COR-L47 (cell line): ENCODE measurements around the gene RTL10.
"Not testable (repeated sequence)": the region's sequence is repeated elsewhere in the genome, so short reads cannot be mapped to it uniquely, and the experiment has no call there.

Source experiments
- DNase-seq: peaks from one replicate; lab custom pipeline; 2025; lab: John Stamatoyannopoulos, UW

RTL10 gene

DNA sequence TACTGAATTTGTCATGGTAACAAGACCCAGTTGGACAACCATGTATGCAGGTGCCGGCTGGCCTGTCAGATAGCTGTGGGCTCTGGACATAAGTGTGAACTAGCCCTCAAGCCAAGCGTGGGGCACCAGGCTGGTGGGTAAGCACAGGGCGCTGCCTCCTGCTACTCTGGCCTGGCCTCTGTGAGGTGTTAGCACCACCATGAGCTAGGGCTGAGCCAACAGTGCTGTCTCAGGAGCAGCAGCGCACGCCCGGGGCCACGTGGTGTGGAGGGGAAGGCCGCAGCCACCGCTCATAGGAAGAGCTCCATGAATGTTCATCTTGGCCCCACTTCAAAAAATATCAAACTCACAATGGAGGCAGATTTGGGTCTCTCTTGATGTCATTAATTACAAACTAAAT is 35.3 kb upstream of the RTL10 start:
- no peak for DNase-seq

DNA sequence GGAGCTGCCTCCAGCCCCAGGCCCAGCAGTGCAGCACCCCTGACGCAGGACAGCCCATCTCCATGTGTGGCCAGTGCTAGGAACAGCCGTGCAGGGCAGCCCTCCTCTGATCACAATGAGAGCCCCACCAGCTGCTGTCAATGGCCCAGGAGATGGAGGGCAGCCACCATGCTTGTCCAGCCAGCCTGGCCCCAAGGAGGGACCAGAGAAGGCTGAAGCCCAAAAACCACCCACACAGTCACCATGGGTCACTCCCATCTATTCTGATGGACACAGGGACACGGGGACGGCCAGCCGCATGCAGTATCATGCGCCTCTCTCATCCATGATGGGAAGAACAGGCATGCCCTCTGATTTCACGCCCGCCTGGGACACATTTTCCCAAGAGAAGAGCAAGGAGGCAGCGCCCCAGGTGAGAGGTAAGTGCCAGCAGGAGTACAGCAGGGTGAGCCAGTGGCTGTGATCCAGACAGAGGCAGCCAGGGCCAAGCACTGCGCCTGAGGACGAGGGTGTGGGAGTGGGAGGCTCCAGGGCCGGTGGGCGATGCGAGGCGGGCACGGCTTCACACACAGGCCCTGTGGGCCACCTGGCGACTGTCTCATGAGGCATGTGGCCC is 33.6 kb upstream of the RTL10 start:
- DNase-seq: no peak

DNA sequence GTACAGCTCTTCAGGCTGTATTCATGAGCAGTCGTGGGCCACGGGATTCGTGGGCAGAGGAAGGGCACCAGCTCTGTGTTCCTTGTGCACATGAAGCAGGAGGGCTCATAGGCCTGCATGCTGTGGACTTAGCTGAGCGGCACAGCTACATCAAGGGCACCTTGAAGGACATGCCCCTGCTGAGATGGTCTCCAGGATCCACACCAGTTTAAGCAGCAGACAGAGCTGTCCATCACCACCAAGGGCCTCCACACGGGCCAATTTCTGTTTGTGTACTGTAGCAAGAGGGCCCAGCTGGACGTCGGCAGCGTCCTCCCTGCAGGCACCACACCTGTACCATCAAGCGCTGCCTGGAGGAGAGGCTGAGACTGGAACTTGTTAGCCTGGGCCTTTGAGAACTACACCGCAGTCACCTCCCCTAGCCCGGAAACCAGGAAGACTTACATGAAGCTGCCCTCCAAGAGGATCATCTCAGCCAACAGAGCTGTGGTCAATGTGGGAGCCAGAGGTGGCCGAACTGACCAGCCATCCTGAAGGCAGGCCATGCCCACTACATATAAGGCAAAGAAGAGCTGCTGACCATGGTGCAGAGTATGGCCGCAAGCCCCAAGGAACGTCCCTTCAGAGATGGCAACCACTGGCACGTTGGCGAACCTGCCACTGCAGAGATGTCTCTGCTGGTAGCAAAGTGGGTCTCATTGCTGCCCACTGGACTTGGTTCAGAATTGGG is 32.7 kb upstream of the RTL10 start:
- DNase-seq: peak; percentile 36

- no peak for DNase-seq
Measured at GRCh38 chr22:19886605-19887255, 32.1 kb upstream of the RTL10 start.

- no peak for DNase-seq
Measured at GRCh38 chr22:19885841-19886592, 31.3 kb upstream of the RTL10 start.

DNA sequence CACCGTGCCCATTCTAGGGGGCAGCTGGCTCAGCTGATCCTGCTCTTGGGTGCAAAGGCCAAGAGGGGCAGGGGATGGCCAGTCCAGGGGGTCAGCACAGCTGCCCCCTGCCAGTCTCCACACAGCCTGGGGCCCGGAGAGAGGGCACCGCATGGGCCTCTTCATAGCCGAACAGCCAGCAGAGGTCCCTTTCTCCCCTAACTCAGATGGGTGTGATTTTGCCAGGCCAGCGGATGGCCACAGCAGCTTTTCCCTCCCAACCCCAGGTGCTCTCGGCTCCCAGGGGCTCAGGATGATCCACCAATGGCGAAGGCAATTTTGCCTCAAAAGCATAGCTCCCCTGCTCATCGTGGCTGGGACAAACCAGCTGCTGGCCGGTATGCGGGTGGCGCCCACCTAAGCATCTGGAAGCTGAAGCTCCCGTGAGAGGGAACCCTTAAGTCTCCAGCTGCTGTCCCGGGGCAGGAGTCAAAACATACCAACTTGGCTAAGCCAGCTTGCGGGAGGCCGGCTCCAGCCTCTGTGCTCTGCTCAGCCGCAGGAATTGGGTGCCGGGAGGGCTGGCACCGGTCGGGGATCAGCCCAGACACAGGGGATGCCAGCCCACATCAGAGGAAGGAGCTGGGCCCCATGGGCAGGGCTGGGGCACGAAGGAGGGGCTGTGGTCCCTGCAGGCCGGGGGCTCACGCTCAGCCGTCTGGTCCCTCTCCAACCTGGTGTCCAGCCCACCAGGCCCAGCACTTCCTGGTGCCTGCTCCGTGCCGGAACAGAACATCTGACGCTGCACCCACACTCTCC is 30.5 kb upstream of the RTL10 start:
- no peak for DNase-seq

- DNase-seq: no peak
Measured at GRCh38 chr22:19884161-19884953, 29.7 kb upstream of the RTL10 start.

DNA sequence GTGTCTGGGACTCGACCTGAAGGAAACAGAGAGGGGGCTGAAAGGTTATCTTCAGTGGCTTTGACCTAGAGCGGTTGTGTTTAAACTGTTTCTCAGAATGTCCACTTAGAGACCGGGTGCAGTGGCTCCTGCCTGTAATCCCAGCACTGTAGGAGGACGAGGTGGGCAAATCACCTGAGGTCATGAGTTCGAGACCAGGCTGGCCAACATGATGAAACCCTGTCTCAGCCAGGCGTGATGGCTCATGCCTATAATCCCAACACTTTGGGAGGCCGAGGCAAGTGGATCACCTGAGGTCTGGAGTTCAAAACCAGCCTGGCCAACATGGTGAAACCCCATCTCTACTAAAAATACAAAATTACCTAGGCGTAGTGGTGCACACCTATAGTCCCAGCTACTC is 28.8 kb upstream of the RTL10 start:
- not testable (repeated sequence) for DNase-seq

GRCh38 chr22:19882446-19883381 is 28.0 kb upstream of the RTL10 start:
- DNase-seq: no peak

- DNase-seq: no peak
Measured at GRCh38 chr22:19880786-19881569, 26.3 kb upstream of the RTL10 start.

- DNase-seq: no peak
Measured at GRCh38 chr22:19879992-19880785, 25.5 kb upstream of the RTL10 start.

DNA sequence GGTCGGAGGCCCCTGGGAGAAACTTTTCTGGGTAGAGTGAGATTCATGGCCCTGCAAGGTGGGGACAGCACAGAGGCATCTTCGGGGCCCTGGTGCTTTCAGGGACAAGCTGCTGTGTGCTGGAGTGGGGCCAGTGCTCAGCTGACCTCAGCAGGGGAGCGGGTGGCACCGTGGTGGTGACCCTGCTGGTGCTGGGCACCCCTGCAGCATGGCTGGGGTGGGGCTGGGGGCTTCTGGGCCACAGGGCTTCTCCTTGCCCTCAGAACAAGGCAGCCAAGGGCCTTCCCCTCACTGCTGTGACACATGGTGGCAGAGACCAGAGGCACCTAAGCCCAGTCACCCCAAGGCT is 24.9 kb upstream of the RTL10 start:
- DNase-seq: no peak

DNA sequence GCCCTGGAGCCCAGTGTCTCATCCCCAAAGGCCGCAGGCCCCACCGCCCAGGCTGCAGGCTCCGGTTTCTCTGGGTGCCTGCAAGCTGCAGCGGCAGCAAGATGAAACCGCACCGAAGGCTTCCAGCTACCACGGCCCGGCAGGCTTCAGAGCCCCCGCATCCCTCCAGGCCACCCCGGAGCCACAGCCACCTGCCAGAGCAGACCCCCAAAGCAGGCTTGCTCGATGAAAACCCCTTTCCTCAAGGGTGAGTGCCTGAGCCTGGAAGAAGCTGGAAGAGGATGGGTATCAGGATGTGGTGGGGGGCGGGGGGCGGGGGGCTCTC is 24.5 kb upstream of the RTL10 start:
- no peak for DNase-seq

- no peak for DNase-seq
Measured at GRCh38 chr22:19878461-19879245, 24.0 kb upstream of the RTL10 start.

DNA sequence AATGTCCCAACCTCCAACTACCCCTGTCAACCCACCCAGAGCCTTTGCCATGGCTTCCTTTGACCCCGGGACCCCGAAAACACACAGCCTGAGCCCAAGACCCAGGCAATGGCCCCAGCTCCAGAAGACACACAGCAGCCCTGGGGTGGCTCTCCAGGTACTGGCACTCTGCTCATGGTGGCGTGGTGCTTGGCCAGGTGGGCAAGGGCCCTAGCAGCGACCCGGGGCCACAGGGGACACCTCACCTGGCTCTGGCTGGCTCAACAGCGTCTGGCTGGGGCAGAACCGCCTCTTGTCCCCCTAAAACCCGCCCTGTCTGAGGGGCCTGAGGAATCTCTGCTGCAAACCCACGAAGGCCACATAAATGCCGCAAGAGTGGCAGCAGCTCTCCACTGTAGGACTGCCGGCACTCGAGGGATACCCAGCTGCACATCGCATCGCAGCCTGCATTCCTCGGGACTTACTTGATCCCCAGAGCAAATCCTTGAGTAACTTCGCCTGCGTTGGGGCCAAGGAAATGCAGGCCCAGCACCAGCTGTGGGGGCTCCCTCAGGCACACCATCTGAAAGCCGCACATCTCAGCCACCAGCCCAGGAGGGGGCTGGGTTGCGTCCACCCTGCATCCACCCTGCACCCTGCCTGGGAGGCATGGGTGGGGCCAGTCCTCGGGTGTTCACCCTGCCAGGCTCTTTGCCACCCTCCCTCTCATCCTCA is 23.1 kb upstream of the RTL10 start:
- DNase-seq: no peak

- no peak for DNase-seq
Measured at GRCh38 chr22:19876941-19877625, 22.4 kb upstream of the RTL10 start.
